ENCODE measurements around the gene B3GALT5. TPM values are rescaled to one million over a fixed set of nuclear protein-coding genes. Genes with fewer than 3 reads are reported as not detected.

The B3GALT5 gene
- total and polyA plus RNA-seq, 10 donors: 0.02 to 0.34 (median 0.13) TPM; not detected in 1

GRCh38 chr21:39602793-39603192, 9.9 kb upstream of the B3GALT5 start:
- Histone ChIP-seq H3K27me3 (replicated peaks in 1 of 7) (peaks cover 0 to 6% (median 0%) of the 10 kb centered on the region in 7 donors), H3K4me1 (no peaks in the 10 kb centered on the region), H3K9me3 (no peaks in the 10 kb centered on the region), H3K27ac (no peak overlapping the region), H3K36me3 (no peaks in the 10 kb centered on the region), H3K4me3 (no peak overlapping the region)
- TF ChIP-seq POLR2A (IDR thresholded peaks at IDR 0.05) (no peak), POLR2AphosphoS5 (IDR thresholded peaks at IDR 0.05) (no peak)
- TF ChIP-seq, protein P1, sequence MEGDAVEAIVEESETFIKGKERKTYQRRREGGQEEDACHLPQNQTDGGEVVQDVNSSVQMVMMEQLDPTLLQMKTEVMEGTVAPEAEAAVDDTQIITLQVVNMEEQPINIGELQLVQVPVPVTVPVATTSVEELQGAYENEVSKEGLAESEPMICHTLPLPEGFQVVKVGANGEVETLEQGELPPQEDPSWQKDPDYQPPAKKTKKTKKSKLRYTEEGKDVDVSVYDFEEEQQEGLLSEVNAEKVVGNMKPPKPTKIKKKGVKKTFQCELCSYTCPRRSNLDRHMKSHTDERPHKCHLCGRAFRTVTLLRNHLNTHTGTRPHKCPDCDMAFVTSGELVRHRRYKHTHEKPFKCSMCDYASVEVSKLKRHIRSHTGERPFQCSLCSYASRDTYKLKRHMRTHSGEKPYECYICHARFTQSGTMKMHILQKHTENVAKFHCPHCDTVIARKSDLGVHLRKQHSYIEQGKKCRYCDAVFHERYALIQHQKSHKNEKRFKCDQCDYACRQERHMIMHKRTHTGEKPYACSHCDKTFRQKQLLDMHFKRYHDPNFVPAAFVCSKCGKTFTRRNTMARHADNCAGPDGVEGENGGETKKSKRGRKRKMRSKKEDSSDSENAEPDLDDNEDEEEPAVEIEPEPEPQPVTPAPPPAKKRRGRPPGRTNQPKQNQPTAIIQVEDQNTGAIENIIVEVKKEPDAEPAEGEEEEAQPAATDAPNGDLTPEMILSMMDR (IDR thresholded peaks at IDR 0.05 in 8 of 11, conservative IDR thresholded peaks at IDR 0.05 in 3 of 11): no peak
- no peak for DNase-seq
- 85 to 91% (median 89%) methylated on average over 4 of the region's 4 CpGs for WGBS, 5 donors
- intact Hi-C loops (cut with DNase I; ENCODE audit: low total_unique reads): no loop called here

- no peak for DNase-seq
- H3K36me3 ChIP-seq: no peaks in the 10 kb centered on the region
- H3K27ac ChIP-seq: no peak overlapping the region
- H3K9me3 ChIP-seq: no peaks in the 10 kb centered on the region
- 87 to 92% (median 91%) methylated on average over 8 of the region's 8 CpGs for WGBS, 5 donors
- H3K27me3 ChIP-seq (replicated peaks in 1 of 7): peaks cover 0 to 20% (median 0%) of the 10 kb centered on the region in 7 donors
- TF ChIP-seq POLR2A (IDR thresholded peaks at IDR 0.05) (no peak), POLR2AphosphoS5 (IDR thresholded peaks at IDR 0.05) (no peak)
- TF ChIP-seq, protein P1 (IDR thresholded peaks at IDR 0.05 in 8 of 11, conservative IDR thresholded peaks at IDR 0.05 in 3 of 11): no peak
- H3K4me3 ChIP-seq: no peak overlapping the region
- intact Hi-C loops (cut with DNase I; ENCODE audit: low total_unique reads): no loop called here
- H3K4me1 ChIP-seq: no peaks in the 10 kb centered on the region
Observed at GRCh38 chr21:39604951-39605350, 7.8 kb upstream of the B3GALT5 start.

GRCh38 chr21:39610703-39611102, 2.0 kb upstream of the B3GALT5 start:
- DNase-seq: no peak
- H3K27ac ChIP-seq: no peak overlapping the region
- TF ChIP-seq POLR2AphosphoS5 (IDR thresholded peaks at IDR 0.05): no peak
- TF ChIP-seq, protein P1 (IDR thresholded peaks at IDR 0.05 in 8 of 11, conservative IDR thresholded peaks at IDR 0.05 in 3 of 11): no peak
- TF ChIP-seq POLR2A (IDR thresholded peaks at IDR 0.05): no peak
- intact Hi-C loops (cut with DNase I; ENCODE audit: low total_unique reads): no loop called here
- H3K36me3 ChIP-seq: no peaks in the 10 kb centered on the region
- peaks cover 0 to 71% (median 25%) of the 10 kb centered on the region in 7 donors for H3K27me3 ChIP-seq (replicated peaks in 1 of 7)
- H3K4me3 ChIP-seq: no peak overlapping the region
- H3K9me3 ChIP-seq: no peaks in the 10 kb centered on the region
- H3K4me1 ChIP-seq: peaks cover 0 to 7% (median 0%) of the 10 kb centered on the region in 6 donors
- 77 to 87% (median 81%) methylated on average over 3 of the region's 3 CpGs for WGBS, 5 donors

GRCh38 chr21:39611551-39612190, 1.1 kb upstream of the B3GALT5 start:
- no peak for DNase-seq
- H3K27ac ChIP-seq: no peak overlapping the region
- peaks cover 0 to 79% (median 25%) of the 10 kb centered on the region in 7 donors for H3K27me3 ChIP-seq (replicated peaks in 1 of 7)
- H3K9me3 ChIP-seq: no peaks in the 10 kb centered on the region
- WGBS, 5 donors: 37 to 43% (median 39%) methylated on average over 18 to 19 of the region's 19 CpGs
- peaks cover 0 to 7% (median 0%) of the 10 kb centered on the region in 6 donors for H3K4me1 ChIP-seq
- no peaks in the 10 kb centered on the region for H3K36me3 ChIP-seq
- intact Hi-C loops (cut with DNase I; ENCODE audit: low total_unique reads): no loop called here
- TF ChIP-seq POLR2AphosphoS5 (IDR thresholded peaks at IDR 0.05): no peak
- no peak for TF ChIP-seq POLR2A (IDR thresholded peaks at IDR 0.05)
- TF ChIP-seq, protein P1 (IDR thresholded peaks at IDR 0.05 in 8 of 11, conservative IDR thresholded peaks at IDR 0.05 in 3 of 11): no peak
- no peak overlapping the region for H3K4me3 ChIP-seq

All from spleen (tissue), 11 donors.